IPS-NIHi11 (cell line): ENCODE measurements around the gene NFIX.

Experiments used
- DNase-seq: peaks from one replicate; pipeline ENCODE4 v3.0.0; 2012; ENCODE audit warnings: mixed read lengths, low spot score

Gene NFIX

DNA sequence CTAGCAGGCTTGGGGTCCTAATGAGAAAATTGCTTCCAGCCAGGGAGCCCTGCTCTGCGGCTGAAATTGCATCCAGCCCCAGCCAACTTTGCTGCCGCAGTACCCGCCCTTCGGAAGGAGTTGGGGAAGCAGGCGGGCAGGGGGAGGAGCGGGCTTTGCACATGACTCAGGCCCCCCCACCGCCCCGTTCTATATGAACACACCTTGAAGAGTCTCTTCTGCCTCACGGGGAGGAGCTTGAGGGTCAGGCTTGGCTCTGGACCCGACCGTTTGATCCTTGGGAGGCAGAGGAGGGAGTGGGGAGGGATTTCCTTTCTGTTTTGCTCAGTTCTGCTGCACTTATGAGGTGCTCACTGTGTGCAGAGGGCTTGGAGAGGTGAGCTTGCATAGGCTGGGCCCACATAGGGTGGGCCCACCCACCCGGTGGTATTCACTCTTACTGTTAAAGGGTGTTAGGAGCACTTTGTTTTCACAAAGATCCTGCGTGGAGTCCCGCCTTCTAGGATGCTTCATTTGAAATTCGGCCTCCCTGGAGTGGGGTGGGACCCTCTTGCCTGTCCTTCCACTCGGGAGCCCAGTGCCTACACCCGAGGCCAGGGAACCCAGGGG, 60.9 kb downstream of the NFIX start:
- peak; percentile 56 for DNase-seq

DNA sequence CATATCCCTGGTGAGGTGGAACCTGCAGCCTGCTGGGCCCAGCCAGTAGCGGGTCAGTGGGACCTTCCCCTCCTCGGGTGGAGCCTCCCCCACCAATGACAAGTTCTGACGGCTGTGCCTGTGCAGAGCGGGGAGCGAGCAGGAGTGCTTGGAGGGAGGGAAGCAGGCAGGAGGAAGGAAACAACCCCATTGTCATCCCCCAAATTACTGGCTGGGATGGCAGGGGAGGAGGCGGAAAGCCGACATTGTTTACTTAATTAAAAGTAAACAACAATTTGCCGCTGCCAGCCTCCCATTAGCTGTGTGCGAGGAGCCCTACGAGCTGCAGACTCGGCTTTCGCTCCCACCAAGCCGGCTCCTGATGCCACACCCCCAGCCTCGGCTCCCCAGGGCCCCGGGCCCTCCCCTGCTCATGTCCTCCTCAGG, 61.9 kb downstream of the NFIX start:
- no peak for DNase-seq

DNA sequence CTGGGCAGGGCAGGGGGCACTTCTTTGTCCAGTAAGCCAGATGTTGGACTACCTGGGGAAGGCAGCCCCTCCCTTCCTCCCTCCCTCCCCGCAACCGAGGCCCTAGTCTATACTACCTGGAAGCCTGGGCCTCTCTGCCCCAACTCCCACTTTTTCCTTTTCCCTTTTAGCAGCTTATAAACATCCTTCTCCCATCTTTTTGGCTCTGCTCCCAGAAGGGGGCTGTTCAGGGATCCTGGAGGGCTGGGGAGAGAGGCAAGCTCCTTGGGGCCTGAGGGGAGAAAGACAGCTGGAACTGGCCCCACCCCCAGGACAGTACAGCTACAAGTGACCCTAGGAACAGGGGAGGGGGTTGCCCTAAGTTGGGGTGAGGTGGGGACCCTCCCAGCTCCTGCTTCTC, 62.5 kb downstream of the NFIX start:
- no peak for DNase-seq

DNA sequence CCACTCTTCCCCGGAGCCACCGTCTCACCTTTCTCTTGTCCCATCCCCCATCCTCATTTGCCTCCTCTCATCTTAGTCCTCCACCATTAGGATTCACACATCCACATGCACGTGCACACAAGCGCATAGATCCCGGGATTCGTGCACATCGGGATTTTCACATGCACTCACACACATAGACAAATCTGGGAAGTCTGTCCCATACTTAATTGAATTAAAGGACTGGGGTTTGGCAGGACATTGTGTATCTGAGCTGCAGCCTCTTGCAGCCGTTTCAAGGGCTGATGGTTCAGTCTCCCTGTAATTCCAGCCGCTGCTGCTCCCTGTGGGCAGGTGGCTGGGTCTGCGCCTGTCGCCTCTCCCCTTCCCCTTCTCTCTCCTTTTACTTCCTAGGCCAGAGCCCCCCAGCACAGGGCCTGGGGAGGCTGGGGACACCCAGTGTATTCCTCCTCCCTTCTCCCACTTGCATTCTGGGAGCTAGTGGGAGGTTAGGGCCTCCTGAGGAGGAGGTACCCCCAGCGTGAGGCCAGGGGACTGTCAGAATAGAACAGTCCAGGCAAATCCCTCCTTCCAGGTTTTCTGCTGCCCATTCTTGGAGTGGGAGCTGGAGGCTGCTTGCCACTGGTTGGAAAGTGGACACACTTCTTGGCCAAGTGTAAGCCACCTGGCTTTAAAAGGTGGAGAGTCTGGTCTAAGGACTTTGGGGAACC, 63.8 kb downstream of the NFIX start:
- DNase-seq, result no peak

DNA sequence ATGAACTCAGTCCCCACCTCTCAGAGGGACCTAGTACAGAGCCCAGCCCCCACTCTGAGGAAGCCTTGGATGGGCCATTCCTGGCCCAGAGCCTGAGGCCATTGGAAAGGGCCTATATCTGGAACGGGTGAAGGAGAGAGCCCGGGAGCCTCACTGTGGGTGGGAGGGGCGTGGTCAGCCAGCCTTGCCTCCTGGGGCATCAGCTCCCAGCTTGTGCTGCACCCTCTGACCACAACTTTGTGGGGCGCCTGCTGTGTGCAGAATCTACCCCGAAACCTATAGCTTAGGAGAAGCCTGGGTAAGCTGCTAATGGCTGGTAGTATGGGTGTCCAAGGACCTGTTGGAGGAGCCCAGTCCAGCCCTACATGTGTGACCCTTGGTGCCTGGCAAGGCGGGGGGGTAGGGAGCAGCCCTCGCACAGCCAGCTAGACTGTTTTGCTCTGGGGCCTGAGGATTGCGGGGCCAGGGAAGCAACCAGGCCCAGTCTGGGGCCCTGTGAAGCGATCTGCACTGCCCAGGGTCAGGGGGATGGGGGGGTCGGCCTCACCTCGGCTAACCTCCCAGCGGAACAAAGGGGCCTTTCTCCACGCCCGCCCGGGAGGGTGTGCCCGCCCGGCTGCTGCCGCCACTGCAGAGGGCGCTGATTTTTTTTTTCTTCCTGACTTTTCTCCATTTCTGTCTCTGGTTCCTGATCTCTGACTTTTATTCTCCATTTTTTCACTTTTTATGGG, 65.1 kb downstream of the NFIX start:
- no peak for DNase-seq

DNA sequence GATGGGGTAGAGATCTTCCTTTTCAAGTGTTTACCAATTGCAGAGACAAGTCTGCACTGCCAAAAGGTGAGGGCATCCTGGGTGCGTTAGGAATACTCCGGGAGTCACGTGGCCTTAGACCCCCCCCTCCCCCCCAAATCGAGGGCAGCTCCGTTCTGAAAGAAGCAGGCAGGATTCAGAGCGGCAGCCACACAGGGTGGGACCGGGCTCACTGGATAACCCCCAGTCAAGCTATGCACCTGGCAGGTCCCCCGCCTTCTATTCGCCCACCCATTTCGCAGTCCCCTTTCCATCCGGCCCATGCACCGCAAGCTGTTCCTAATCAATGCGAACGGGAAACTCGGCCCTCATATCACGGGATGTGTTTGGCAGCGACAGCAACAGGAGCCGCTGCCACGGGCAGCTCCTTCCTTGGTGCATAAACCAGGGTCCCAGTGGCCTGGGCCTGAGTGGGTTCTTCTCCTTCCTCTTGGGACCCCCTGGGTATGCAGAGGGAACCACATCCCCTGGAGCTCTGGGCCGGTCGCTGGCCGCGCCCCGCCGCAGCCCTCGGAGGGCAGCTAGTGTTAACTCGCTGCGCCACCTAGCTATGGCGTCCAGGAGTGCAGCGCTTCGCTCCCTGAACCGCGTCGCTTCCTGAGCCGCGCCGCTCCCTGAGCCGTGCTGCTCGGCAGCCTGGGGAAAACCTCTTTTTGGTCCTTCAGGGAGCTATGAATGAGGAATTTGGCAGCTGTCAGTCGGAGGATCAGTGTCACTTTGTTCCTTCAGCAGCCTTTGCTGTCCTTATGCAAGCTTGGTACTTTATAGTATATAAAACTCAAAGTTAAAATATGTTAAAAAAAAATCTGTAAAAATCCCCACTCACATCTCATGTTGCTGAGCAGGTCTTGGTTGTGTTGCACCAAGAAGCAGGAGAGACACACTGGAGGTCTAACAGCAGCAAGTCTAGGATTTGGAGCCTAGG, 66.0 kb downstream of the NFIX start:
- DNase-seq, result peak; percentile 92

DNA sequence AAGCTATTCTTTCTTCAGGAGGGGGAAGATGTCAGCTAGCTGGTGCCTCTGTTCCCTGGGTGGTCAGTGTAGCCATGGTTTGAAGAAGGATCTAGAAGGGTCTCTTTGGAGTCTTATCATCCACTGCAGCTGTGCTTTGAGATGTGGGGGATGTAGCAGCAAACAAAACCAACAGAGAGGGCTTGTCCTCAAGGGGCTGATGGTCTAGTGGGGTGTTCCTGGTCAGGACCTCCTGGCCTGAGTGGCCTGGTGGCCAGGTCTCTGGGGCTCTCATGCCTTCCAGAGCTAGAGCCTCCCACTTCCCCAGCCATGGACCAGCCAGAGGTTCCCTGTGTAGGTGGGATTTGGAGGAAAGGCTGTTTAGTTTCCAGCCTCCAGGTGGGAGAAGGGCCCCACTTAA, 67.0 kb downstream of the NFIX start:
- DNase-seq, result no peak

DNA sequence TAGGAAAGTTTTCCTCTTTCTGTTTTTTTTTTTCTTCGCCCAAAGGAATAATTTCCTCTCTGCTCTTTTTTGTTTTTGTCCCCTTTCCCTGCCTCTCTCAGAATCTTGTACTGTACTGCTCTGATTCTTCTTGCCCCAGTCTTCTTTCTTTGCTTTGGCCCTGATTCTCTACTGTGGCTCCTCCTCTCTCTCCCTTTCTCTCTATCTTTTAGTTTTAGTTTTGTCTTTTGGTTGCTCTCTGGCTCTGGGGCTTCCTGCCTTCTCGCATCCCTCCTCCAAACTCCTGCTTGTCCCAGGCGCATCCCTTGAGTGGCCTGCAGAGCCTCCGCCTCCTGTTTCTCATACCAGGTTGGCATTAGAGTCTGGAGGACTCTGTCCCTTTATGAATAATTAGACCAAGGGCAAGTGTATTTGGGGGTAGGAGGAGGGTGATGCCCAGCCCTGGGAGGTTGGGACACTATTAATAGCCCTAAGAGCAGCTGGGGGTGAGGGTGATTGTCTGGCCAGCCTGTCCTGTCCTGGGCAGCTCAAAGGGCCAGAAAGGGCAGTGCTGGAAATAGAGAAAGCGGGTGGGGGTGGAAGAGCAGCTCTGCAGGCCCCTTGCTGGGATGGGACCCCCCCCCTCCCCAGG, 68.3 kb downstream of the NFIX start:
- DNase-seq, result no peak

DNA sequence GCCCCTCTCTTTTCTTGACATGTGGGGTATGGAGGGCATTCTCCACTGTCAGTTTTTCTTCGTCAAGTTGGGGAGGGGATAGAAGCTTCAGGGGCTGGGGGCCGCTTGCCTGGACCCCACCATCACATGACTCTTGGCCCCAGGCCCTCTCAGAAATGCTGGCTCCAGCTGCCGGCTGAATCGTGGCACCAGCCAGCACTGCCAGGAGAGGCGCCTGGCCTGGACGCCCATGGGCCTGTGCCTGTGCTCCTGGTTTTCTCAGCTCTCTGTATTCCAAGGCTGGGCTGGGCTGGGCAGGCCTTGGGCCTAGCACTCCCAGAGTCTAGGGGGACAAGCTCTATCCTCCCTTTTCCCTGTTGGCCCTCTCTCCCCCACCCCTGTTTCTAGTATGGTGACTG, 68.8 kb downstream of the NFIX start:
- DNase-seq, result no peak

DNA sequence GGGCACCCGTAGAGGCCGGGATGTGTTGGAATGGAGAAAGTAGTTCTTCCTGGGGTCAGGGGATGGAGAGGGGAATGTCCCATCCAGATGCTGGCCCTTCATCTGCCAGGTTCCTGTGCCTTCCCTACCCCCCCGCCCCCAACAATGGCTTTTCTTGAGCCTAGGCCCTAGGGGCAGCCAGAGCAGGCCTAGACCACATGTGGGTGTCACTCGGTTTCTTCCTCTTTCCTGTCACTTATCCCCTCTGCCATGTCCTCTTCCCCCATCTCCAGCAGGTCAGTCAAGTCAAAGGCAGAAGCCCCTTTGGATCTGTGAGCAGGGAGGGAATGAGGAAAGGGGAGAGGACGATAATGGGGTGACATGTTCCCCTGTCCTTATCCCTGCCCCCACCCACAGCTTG, 71.0 kb downstream of the NFIX start:
- DNase-seq, result no peak

DNA sequence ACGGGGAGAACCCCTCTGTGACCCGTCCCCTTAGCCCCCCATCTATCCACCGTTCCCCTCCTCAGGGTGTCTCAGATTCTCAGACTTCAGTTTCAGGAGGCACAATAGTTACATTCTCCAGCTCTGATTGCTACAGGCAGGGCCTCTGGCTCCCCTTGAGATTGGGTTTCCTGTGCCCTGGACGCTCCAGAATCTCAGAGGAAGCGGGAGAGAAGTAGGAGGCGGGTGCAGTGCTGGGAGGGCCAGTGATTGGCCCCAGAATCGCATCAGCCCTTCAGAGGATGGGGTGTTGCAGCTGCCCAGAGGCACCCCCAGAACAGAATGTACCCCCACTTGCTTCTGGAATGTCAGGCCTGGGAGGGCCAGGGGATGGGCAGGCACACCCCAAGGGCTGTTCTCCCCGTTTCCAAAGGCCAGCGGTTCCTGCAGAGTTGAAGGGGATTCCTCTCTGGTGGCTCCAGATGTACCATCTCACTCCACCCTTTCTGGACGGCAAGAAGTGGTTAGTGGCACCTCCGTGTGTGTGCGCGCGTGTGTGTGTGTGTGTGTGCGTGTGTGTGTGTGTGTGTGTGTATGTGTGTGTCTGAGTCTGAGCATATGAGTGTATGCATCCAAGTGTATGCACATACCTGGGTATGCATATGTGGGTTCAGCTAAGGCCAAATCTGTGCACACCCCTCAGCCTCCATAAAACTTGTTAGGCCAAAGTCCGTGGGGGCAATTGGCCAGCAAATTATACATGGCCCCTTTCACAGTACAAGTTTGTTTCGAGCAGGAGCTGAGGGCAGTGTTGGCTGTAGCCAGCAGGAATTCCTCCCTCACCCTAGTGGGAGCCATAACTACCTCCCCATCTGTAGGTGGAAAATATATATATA, 71.9 kb downstream of the NFIX start:
- no peak for DNase-seq

DNA sequence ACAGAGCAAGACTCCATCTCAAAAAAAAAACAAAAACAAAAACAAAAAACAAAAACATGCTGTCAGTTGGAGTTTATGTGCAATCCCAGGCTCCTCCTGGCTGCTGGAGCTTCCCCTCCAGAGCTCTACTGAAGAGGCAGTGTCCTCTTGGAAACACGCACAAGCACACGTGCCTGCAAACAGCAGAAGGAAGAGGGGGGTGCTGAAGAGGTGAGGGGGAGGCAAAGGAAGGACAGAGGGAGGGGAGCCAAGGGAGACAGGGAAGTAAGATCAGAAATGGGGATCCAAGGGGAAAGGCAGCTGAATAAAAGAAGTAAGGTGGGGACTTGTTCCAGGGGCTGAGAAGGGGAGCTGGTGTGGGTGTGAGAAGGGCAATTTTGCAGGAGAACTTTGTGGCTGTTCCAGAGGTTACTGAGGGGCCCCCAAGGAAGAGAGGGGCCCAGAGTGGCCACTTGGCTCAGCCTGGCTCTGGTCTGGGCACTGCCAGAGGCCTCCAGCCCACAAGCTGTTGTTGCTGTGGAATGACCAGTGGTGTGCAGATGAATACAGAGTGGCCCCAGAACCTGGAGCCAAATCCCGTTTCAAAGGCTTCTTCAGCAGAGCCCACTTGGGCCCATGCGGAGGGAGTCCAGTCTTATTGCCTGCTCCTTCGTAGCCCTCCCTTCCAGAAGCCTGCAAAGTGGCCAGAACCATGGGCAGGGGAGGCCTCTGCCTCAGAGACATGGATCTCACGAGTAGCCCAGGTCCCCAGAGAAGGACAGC, 73.0 kb downstream of the NFIX start:
- no peak for DNase-seq

DNA sequence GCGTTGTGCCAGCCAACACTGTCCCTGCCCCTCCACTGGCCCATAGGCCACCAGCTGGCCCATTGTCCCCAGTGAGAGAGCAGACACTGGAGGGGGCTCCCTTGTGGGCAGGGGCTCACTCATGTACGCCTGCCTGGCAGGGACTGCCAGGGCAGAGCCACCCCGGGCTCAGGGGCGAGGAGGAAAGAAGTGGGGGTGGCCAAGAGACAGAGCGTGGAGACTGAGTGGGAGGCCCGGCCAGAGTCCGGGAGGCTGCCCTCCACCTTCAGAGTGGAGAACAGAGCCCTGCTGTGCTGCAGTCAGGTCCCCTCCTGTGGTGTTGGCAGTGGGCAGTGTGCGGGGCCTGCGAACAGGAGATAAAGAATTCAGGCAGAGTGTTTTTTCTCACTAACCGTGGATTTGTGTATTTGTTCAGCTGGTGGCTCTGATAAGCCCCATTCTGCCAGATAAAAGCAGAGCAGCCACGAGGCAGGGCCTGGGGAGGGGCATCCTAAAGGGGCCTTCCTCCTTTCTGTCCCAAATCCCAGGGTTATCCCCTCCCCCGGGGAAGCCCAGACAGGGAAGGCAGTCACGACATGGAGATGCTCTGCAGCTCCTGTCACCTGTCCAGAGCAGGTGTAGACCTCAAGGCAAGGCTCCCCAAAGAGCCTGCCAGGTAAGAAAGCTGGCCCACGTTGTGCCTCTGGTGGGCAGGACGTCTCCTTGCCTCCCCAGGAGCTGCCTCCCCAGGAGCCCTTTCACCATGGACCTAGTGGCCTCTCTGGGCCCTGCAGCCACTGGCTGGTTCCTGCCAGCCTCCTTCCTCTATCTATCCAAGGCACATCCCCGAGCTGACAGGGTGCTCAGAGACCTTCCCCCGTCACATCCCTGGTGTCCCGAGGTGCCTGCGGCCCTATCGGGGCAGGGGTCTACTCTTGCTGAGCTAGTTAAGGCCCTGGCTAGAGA, 74.4 kb downstream of the NFIX start:
- DNase-seq, result no peak

DNA sequence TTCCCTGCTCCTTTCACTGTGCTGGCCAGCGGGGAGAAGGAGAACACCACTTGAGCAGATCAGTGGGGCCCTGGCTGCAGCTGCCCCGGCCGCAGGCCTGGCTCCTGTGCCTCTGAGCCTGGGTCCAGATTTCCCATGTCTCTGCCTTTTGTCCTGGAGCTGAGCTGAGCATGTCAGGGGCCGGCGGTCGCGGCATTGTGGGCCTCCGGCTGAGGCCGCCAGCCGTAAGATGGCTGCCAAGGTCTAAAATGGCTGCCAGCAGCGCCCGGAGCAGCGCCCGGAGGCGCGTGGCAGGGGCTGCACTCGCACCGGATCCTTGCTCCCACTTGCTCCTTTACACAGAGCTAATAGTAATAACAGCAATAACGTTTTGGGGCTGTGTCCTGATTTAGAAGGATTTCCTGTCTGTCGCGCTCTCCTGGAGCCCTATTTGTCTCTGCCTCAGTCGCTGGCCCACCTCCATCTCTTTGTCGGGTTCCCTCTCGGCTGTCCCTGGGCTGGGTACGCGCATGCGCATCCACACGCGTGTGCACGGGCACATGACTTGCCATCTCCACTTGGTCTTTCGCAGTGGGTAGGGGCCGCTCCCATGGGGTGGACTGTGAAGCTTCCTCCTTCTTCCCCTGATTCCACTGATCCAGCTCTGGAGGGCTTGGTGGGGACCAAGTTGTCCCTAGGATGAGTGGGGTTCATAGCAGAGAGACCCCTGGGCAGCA, 75.3 kb downstream of the NFIX start:
- DNase-seq, result no peak

DNA sequence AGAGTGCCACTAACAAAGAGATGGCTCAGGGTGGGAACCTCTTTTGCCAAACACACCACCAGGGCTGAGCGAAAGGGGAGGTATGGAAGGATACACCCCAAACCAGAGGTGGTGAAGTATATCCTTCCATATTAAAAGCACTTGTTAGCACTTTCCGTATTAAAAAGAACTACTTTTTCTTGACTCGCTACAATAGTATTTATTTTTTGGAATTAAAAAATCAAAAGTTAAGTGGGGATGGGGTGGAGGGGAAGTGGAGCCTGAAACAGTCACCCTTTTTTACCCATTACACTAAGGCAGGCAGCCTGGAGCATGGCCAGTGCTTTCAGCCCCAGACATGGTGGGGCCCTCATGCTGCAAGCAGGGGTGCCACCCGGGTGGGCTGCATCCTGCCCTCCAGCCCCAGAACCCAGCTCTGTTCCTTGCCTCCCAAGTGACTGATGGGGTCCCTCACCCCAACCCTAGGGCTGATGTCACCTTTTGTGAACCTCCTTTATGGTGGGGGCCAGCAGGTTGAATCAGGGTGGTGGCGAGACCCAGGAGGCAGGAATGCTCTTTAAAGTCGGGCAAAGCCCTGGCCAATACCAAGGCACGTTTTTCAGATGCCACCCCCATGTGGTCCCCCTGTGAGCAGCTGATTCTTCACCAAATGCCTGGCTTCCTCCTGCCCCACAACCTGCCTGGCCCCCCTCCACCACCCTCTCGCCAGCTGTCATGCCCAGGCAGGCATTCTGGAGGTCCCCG, 76.3 kb downstream of the NFIX start:
- DNase-seq, result no peak

DNA sequence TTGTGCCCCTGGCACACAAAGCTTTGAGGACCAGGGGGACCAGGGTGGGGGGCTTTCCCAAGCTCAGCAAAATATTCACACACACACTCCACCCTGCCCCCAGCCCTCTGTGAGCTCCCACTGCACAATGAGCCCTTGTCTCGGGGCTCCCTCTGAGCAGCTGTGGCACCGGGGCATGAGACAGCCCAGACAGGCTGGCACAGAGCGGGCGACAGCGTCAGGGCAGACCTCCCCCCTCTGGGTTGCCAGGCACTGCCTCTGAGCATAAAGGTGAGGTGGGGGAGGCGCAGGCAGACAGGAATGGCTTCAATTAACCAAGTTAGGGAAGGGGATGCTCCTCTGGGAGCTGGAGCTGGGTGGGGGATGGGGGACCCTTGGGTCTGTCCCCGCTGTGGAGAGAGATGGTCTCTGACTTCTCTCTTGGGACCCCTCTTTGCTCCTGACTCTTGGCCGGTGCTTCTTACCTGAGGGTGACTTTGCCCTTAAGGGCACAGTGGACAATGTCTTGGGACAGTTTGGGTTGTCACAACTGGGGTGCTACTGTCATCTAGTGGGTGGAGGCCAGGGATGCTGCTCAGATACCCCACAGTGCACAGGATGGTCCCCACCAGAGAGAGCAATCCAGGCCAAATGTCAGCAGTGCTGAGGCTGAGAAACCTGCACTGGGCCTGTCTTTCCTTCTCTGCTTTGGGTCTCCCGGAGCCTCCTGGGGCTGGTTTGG, 77.1 kb downstream of the NFIX start:
- DNase-seq, result no peak

DNA sequence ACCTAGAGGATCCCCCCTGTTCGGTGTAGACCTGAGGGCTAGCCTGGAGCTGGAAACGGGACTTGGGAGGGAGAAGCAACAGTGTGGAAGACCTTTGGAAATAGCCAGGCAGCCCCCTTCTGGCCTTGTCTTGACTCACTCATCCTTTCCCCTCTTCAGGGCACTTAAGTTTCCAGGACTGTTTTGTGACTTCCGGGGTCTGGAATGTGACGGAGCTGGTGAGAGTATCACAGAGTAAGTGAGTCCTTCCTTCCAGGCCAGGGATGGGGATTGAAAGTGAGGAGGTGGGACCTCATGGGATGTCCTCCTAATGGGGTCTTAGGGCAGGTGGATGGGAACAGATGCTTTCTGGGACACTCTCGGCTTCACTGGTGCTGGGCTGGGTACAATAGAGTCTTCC, 78.0 kb downstream of the NFIX start:
- no peak for DNase-seq
